ENCODE results near the gene ASB18. TPM values are rescaled to one million over a fixed set of nuclear protein-coding genes. Genes with fewer than 3 reads are reported as not detected.

The ASB18 gene
- total RNA-seq, 4 donors from 2014 or later = not detected

GRCh38 chr2:236257575-236257974 lies 6.6 kb downstream of the ASB18 start:
- Histone ChIP-seq H3K4me1 (no peaks in the 10 kb centered on the region), H3K9me3 (peaks cover 0 to 7% (median 0%) of the 10 kb centered on the region in 4 donors), H3K27ac (no peak overlapping the region), H3K4me3 (no peak overlapping the region), H3K27me3 (no peaks in the 10 kb centered on the region), H3K36me3 (no peaks in the 10 kb centered on the region)
- no peak for DNase-seq (ENCODE audit: low spot score in 2 of 2)
- WGBS, 2 donors = 89 to 91% methylated on average over 5 to 6 of the region's 6 CpGs
- TF ChIP-seq EP300 (IDR thresholded peaks at IDR 0.05) = no peak
- TF ChIP-seq CTCF (IDR thresholded peaks at IDR 0.05) = no peak
- TF ChIP-seq POLR2A (IDR thresholded peaks at IDR 0.05) = no peak

GRCh38 chr2:236257136-236257535 lies 7.1 kb downstream of the ASB18 start:
- no peak for DNase-seq (ENCODE audit: low spot score in 2 of 2)
- Histone ChIP-seq H3K9me3 (peaks cover 0 to 6% (median 0%) of the 10 kb centered on the region in 4 donors), H3K27me3 (no peaks in the 10 kb centered on the region), H3K36me3 (no peaks in the 10 kb centered on the region), H3K27ac (no peak overlapping the region), H3K4me1 (no peaks in the 10 kb centered on the region), H3K4me3 (no peak overlapping the region)
- WGBS, 2 donors = 61 to 65% methylated on average over 8 of the region's 8 CpGs
- TF ChIP-seq EP300 (IDR thresholded peaks at IDR 0.05) (no peak), POLR2A (IDR thresholded peaks at IDR 0.05) (no peak), CTCF (IDR thresholded peaks at IDR 0.05) (no peak)

GRCh38 chr2:236256366-236256985 lies 7.7 kb downstream of the ASB18 start:
- no peaks in the 10 kb centered on the region for H3K27me3 ChIP-seq
- no peak overlapping the region for H3K27ac ChIP-seq
- H3K4me3 ChIP-seq = no peak overlapping the region
- DNase-seq (ENCODE audit: low spot score in 2 of 2) = no peak
- H3K9me3 ChIP-seq = no peaks in the 10 kb centered on the region
- WGBS, 2 donors = 54 to 63% methylated on average over 8 of the region's 8 CpGs
- H3K4me1 ChIP-seq = no peaks in the 10 kb centered on the region
- TF ChIP-seq CTCF (IDR thresholded peaks at IDR 0.05) (no peak), POLR2A (IDR thresholded peaks at IDR 0.05) (no peak), EP300 (IDR thresholded peaks at IDR 0.05) (no peak)
- H3K36me3 ChIP-seq = no peaks in the 10 kb centered on the region

GRCh38 chr2:236254674-236255073 lies 9.5 kb downstream of the ASB18 start:
- peaks cover 0 to 5% of the 10 kb centered on the region in 2 donors for H3K27me3 ChIP-seq
- TF ChIP-seq EP300 (IDR thresholded peaks at IDR 0.05) = no peak
- TF ChIP-seq POLR2A (IDR thresholded peaks at IDR 0.05) = no peak
- TF ChIP-seq CTCF (IDR thresholded peaks at IDR 0.05) = no peak
- no peak overlapping the region for H3K27ac ChIP-seq
- DNase-seq (ENCODE audit: low spot score in 2 of 2) = no peak
- no peak overlapping the region for H3K4me3 ChIP-seq
- WGBS, 2 donors = 82 to 86% methylated on average over 13 of the region's 13 CpGs
- H3K36me3 ChIP-seq = no peaks in the 10 kb centered on the region
- H3K4me1 ChIP-seq = no peaks in the 10 kb centered on the region
- no peaks in the 10 kb centered on the region for H3K9me3 ChIP-seq

- H3K27ac ChIP-seq = no peak overlapping the region
- 71 to 83% methylated on average over 3 of the region's 3 CpGs for WGBS, 2 donors
- no peaks in the 10 kb centered on the region for H3K36me3 ChIP-seq
- H3K9me3 ChIP-seq = no peaks in the 10 kb centered on the region
- no peak for TF ChIP-seq POLR2A (IDR thresholded peaks at IDR 0.05)
- TF ChIP-seq EP300 (IDR thresholded peaks at IDR 0.05) = no peak
- no peak for TF ChIP-seq CTCF (IDR thresholded peaks at IDR 0.05)
- peaks cover 0 to 5% of the 10 kb centered on the region in 2 donors for H3K27me3 ChIP-seq
- no peak overlapping the region for H3K4me3 ChIP-seq
- no peak for DNase-seq (ENCODE audit: low spot score in 2 of 2)
- H3K4me1 ChIP-seq = no peaks in the 10 kb centered on the region
Measured at GRCh38 chr2:236254001-236254400, 10.2 kb downstream of the ASB18 start.

Measured in tibial nerve (tissue), 4 donors.